Vagina (tissue), 2 donors: Measurements from ENCODE around the gene TMED4.

ENCODE experiments used
- POLR2A ChIP-seq, 2 donors: fragments of 450-650 bp; IDR thresholded peaks; one replicate each; pipeline ENCODE4 v1.6.1; 2017; ENCODE audit warnings: antibody characterized with exemption in 2 of 2, mild to moderate bottlenecking in 2 of 2, moderate library complexity in 2 of 2
- POLR2AphosphoS5 ChIP-seq, 2 donors: sonication (generic); formaldehyde crosslinking; IDR thresholded peaks; one replicate each; pipeline ENCODE4 v1.9.0; 2017; ENCODE audit warnings: antibody characterized with exemption in 2 of 2, mild to moderate bottlenecking in 2 of 2, low read depth in 1 of 2; ENCODE audit not compliant: insufficient read depth in 1 of 2
- TF ChIP-seq, protein P1 (sequence below), 3 experiments: fragments of 450-650 bp in 2 of 3; fragments of 200-600 bp in 1 of 3; sonication (generic) in 1 of 3; IDR thresholded peaks; one replicate each; pipeline ENCODE4 v1.5.1; 2017 to 2019; ENCODE audit warnings: antibody characterized with exemption in 3 of 3, mild to moderate bottlenecking in 2 of 3, moderate library complexity in 2 of 3

DNA sequence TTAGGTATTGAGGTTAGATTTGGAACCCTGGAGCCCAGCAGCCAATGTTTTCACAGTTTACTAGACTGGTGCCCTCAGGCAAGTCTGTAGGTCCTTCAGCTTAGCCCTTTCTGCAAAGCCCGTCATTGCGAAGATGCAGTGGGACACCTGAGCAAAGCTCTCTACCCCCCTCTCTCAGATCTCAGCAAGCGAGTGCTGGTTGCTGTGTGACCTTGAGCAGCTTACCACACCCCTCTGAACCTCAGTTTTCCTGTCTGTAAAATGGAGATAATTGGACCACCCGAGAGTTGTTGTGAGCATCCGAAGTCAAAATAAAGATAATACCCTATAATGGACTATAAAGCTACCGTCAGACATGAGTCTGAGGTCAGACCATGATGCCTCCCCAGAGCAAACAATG is 44.6 kb downstream of the TMED4 start:
- TF ChIP-seq, protein P1, sequence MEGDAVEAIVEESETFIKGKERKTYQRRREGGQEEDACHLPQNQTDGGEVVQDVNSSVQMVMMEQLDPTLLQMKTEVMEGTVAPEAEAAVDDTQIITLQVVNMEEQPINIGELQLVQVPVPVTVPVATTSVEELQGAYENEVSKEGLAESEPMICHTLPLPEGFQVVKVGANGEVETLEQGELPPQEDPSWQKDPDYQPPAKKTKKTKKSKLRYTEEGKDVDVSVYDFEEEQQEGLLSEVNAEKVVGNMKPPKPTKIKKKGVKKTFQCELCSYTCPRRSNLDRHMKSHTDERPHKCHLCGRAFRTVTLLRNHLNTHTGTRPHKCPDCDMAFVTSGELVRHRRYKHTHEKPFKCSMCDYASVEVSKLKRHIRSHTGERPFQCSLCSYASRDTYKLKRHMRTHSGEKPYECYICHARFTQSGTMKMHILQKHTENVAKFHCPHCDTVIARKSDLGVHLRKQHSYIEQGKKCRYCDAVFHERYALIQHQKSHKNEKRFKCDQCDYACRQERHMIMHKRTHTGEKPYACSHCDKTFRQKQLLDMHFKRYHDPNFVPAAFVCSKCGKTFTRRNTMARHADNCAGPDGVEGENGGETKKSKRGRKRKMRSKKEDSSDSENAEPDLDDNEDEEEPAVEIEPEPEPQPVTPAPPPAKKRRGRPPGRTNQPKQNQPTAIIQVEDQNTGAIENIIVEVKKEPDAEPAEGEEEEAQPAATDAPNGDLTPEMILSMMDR (IDR thresholded peaks at IDR 0.05) = no peak
- TF ChIP-seq POLR2A (IDR thresholded peaks at IDR 0.05) (no peak), POLR2AphosphoS5 (IDR thresholded peaks at IDR 0.05; ENCODE audit: insufficient read depth in 1 of 2, low read depth in 1 of 2) (no peak)
